NCI-H1105 (cell line): Measurements from ENCODE around the gene PLEKHA7.

Source experiments
- DNase-seq: peaks from one replicate; lab custom pipeline; 2025; lab: John Stamatoyannopoulos, UW

Gene PLEKHA7

GRCh38 chr11:16841984-16842383 is 172.2 kb downstream of the PLEKHA7 start:
- no peak for DNase-seq

GRCh38 chr11:16841481-16841880 is 172.7 kb downstream of the PLEKHA7 start:
- no peak for DNase-seq

GRCh38 chr11:16840951-16841350 is 173.3 kb downstream of the PLEKHA7 start:
- no peak for DNase-seq

GRCh38 chr11:16839821-16840220 is 174.4 kb downstream of the PLEKHA7 start:
- no peak for DNase-seq

- DNase-seq, result no peak
Observed at GRCh38 chr11:16834384-16834783, 179.8 kb downstream of the PLEKHA7 start.

- no peak for DNase-seq
Observed at GRCh38 chr11:16833026-16833425, 181.2 kb downstream of the PLEKHA7 start.

GRCh38 chr11:16832193-16832539 is 182.0 kb downstream of the PLEKHA7 start:
- DNase-seq, result no peak

- no peak for DNase-seq
Observed at GRCh38 chr11:16831316-16832192, 182.7 kb downstream of the PLEKHA7 start.

- no peak for DNase-seq
Observed at GRCh38 chr11:16827139-16827538, 187.1 kb downstream of the PLEKHA7 start.

GRCh38 chr11:16825968-16826367 is 188.2 kb downstream of the PLEKHA7 start:
- no peak for DNase-seq

- no peak for DNase-seq
Observed at GRCh38 chr11:16825101-16825500, 189.1 kb downstream of the PLEKHA7 start.

- DNase-seq, result peak; percentile 38
Observed at GRCh38 chr11:16820324-16821092, 193.7 kb downstream of the PLEKHA7 start.

- no peak for DNase-seq
Observed at GRCh38 chr11:16818284-16818683, 195.9 kb downstream of the PLEKHA7 start.

- DNase-seq, result no peak
Observed at GRCh38 chr11:16817351-16817750, 196.9 kb downstream of the PLEKHA7 start.

- no peak for DNase-seq
Observed at GRCh38 chr11:16816358-16817270, 197.6 kb downstream of the PLEKHA7 start.

GRCh38 chr11:16815047-16815767 is 199.0 kb downstream of the PLEKHA7 start:
- peak; percentile 49 for DNase-seq

GRCh38 chr11:16814410-16815046 is 199.7 kb downstream of the PLEKHA7 start:
- no peak for DNase-seq

GRCh38 chr11:16813126-16813525 is 201.1 kb downstream of the PLEKHA7 start:
- DNase-seq, result no peak

GRCh38 chr11:16812274-16812673 is 201.9 kb downstream of the PLEKHA7 start:
- DNase-seq, result no peak

- no peak for DNase-seq
Observed at GRCh38 chr11:16811136-16812020, 202.8 kb downstream of the PLEKHA7 start.
